SJCRH30 (cell line): ENCODE data around the gene SH3PXD2B. TPM values are rescaled to one million over a fixed set of nuclear protein-coding genes. Genes with fewer than 3 reads are reported as not detected.

Experiments used
- DNase-seq, 2 experiments: peaks; one replicate each; pipeline ENCODE4 v3.0.0-alpha.2; 2015 to 2020
- H3K27ac ChIP-seq: fragments of 250-450 bp; sonication (Bioruptor Pico); 2 replicates; pipeline ENCODE4 v1.5.1; 2020; ENCODE audit warnings: mild to moderate bottlenecking, moderate library complexity
- H3K27me3 ChIP-seq: fragments of 250-450 bp; sonication (Bioruptor Pico); 2 replicates; pipeline ENCODE4 v1.5.1; 2020; ENCODE audit warnings: mild to moderate bottlenecking, moderate library complexity
- H3K36me3 ChIP-seq: fragments of 250-450 bp; sonication (Bioruptor Pico); 2 replicates; pipeline ENCODE4 v1.5.1; 2020; ENCODE audit warnings: mild to moderate bottlenecking, moderate library complexity
- H3K4me1 ChIP-seq: fragments of 250-450 bp; sonication (Bioruptor Pico); 2 replicates; pipeline ENCODE4 v1.5.1; 2020; ENCODE audit warnings: mild to moderate bottlenecking, moderate library complexity
- H3K4me3 ChIP-seq: fragments of 250-450 bp; sonication (Bioruptor Pico); 2 replicates; pipeline ENCODE4 v1.5.1; 2020; ENCODE audit warnings: mild to moderate bottlenecking, moderate library complexity
- H3K9me3 ChIP-seq: fragments of 250-450 bp; sonication (Bioruptor Pico); replicated peaks from 2 replicates; pipeline ENCODE4 v1.5.1; 2020; ENCODE audit warnings: mild to moderate bottlenecking, moderate library complexity
- total RNA-seq: library from RNA; depleted of rRNA; stranded (reverse); fragments of >200 nt; shearing (Covaris generic); gene quantifications from 2 replicates; pipeline ENCODE4 v1.2.3, GENCODE V29; 2014; rRNA removed

The SH3PXD2B gene
- total RNA-seq = 16.4 and 16.9 TPM in 2 replicates

DNA sequence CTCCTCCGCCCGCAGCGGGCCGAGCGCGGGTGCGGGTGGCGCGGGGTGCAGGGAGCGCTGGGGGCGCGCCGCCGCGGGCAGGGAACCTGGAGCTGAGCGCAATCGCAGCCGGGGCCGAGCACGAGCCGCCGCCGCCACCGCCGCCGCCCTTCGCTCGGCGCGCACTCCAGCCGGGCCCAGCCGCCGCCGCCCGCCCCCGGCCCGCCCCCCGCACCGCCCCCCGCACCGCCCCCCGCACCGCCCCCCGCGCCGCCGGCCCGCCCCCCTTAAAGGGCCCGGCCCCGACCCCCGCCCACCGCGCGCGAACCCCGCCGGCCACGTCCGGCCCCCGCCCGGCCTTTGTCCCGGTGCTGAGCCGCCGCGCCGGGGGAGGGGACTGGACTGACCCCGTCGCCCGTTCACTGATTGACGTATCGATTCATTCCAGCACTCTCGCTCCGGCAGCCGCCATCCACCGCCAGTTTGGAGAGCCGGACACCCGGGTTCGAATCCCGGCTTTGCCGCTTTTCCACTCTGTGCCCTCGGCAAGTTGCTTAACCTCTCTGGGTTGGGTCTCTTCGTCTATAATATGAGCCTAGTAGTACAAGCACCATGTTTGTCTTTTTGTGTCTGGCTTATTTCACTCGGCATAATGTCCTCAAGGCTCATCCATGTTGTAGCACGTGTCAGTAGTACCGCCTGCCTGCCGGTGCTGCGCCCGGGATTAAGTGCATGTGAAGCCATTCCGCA lies at the start of gene SH3PXD2B:
Gene SH3PXD2B (minus strand): TSS at position 168 of the 729 bp plus-strand sequence. CDS start 173 bp downstream, outside the sequence.
- Histone ChIP-seq H3K4me1 (peaks cover 18% of the 10 kb centered on the region), H3K27ac (peak within 1 kb of the TSS; percentile 58), H3K27me3 (no peaks in the 10 kb centered on the region), H3K9me3 (no peaks in the 10 kb centered on the region), H3K4me3 (peak within 1 kb of the TSS; percentile 91), H3K36me3 (no peaks in the 10 kb centered on the region)
- peak; percentile 71 to 75 for DNase-seq

DNA sequence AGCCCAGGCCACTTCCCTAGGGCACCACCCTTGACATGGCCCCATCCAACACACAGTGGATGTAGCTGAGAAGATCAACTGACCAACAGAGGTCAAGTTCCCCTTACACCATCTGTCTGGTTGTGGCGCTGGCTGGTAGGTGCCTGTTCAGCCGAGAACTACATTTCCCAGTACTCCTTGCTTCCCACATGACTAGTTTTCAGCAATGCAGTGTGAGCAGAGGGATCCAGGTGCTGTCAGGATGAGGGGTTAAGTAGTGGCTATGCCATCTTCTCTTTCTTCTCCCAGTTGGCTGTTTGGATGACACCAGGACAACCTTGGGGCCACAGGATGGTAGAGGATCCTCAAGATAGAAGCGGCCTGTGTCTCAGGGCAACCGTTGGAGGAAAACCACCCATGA lies 48.6 kb upstream of the SH3PXD2B start:
- Histone ChIP-seq H3K36me3 (no peaks in the 10 kb centered on the region), H3K9me3 (no peaks in the 10 kb centered on the region), H3K27me3 (no peaks in the 10 kb centered on the region), H3K4me1 (peaks cover 9% of the 10 kb centered on the region), H3K4me3 (no peak overlapping the region), H3K27ac (no peak overlapping the region)
- DNase-seq = peak in 1 of 2 experiments; percentile 39

- Histone ChIP-seq H3K36me3 (no peaks in the 10 kb centered on the region), H3K9me3 (no peaks in the 10 kb centered on the region), H3K4me3 (no peak overlapping the region), H3K27me3 (no peaks in the 10 kb centered on the region), H3K4me1 (peaks cover 9% of the 10 kb centered on the region), H3K27ac (no peak overlapping the region)
- DNase-seq = no peak
Measured at GRCh38 chr5:172502410-172502809, 48.1 kb upstream of the SH3PXD2B start.

DNA sequence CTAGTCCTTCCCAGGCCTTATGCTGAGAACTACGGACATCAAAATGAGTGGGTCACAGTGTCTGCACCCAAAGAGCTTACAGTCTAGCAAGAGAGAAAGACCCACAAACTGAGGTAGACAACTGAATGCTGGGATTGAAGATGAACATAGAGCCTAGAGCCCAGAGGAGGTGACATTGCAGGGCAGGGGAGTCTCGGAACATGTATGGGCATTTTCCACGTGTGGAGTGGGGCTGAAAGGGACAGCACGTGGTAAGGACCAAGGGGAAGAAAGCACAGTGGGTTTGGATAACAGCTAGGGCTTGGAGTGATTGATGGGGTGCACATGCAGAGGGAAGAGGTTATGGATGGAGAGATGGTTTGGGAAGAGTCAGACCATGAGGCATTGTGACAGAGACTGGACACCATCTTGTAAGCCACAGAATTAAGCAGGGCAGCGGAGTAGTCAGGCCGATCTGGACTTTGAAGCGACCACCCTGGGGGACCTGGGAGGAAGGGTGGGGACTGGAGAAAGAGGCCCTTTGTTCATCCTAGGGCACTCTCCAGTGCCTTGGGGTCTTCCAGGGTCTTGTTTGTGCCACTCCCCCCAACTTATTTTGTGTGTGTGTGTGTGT lies 47.5 kb upstream of the SH3PXD2B start:
- peaks cover 13% of the 10 kb centered on the region for H3K4me1 ChIP-seq
- H3K27ac ChIP-seq = no peak overlapping the region
- no peaks in the 10 kb centered on the region for H3K36me3 ChIP-seq
- no peak for DNase-seq
- H3K9me3 ChIP-seq = no peaks in the 10 kb centered on the region
- H3K27me3 ChIP-seq = no peaks in the 10 kb centered on the region
- H3K4me3 ChIP-seq = no peak overlapping the region

DNA sequence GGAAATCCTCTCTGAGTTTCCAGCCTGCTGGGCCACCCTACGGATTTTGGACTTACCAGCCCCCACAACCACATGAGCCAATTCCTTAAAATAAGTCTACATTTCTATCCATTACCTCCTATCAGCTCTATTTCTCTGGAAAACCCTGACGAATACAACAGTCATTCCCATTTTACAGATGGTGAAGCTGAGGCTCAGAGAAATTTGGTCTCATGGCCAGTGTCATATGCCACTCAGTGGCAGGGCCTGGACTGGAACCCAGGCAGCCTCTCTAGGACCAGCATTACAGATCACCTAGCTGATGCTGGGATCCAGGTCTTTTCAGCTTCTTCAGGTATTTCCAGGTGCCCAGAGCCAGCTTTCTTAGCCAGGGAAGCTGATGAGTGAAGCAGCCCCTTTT lies 45.0 kb upstream of the SH3PXD2B start:
- Histone ChIP-seq H3K36me3 (no peaks in the 10 kb centered on the region), H3K27me3 (no peaks in the 10 kb centered on the region), H3K4me1 (peaks cover 4% of the 10 kb centered on the region; the same call in 1 of the 2 replicates), H3K9me3 (no peaks in the 10 kb centered on the region), H3K27ac (no peak overlapping the region), H3K4me3 (no peak overlapping the region)
- no peak for DNase-seq

DNA sequence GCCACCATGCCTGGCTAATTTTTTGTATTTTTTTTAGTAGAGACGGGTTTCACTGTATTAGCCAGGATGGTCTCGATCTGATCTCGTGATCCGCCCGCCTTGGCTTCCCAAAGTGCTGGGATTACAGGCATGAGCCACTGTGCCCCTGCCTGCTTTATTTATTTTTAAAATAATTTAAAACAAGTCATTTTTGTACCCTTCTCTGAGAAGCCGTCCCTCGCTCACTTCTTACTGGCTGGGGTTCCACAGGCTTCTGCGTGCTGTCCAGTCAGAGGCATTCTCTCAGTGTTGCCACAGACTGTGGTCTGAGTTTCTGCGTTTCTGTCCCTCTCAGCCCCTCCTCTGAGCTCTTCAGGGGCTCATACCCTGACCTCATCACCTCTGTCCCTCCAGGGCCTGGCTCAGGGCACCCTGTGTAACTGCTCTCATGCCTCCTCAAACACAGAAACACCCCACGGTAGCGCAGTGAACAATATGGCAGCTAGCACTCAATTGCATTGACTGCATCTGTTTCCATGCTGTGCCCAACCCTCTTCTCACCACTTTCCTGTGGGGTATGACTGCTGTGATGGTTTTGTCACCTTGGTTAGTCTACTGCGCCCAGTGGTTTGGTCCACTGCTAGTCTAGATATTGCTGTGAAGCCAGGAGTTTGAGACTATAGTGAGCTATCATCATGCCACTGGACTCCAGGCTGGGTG lies 44.3 kb upstream of the SH3PXD2B start:
- no peak overlapping the region for H3K27ac ChIP-seq

DNA sequence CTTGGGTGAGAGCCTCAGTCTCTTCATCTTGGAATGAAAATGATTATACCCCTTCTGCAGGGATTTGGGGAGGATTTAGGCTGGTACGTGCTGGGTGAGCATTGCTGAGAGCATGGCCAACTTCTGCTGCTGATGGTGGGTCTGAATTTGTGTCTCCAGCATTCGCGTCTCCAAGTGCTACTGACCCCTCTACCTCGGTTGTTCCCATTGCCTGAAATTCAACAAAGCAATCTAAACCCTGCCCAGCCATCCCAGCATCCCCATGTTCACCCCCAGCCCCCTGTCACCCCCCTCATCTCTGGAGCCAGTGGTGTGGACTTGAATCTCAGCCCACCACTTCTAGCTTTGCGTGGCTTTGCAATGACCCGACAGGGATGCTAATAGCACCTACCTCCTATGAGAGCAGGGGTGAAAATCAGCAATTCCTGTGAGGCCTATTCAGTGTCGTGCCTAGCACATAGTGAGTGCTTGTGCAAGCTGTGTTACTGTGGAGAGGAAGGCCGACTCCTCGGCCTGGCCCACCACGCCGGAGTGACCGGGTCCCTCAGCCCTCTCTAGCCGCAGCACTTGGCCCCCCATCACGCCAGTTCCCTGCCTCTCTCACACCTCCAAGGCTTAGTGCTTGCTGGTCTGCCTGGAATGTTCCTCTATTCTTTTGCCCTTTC lies 43.4 kb upstream of the SH3PXD2B start:
- H3K4me1 ChIP-seq = peaks cover 4% of the 10 kb centered on the region; the same call in 1 of the 2 replicates
- no peaks in the 10 kb centered on the region for H3K36me3 ChIP-seq
- no peak overlapping the region for H3K4me3 ChIP-seq
- no peaks in the 10 kb centered on the region for H3K9me3 ChIP-seq
- no peak overlapping the region for H3K27ac ChIP-seq
- no peaks in the 10 kb centered on the region for H3K27me3 ChIP-seq
- no peak for DNase-seq

More for the DNA sequence above, 44.3 kb upstream of the SH3PXD2B start:
- H3K4me3 ChIP-seq = no peak overlapping the region
- DNase-seq = no peak
- H3K9me3 ChIP-seq = no peaks in the 10 kb centered on the region
- peaks cover 4% of the 10 kb centered on the region; the same call in 1 of the 2 replicates for H3K4me1 ChIP-seq
- no peaks in the 10 kb centered on the region for H3K27me3 ChIP-seq
- no peaks in the 10 kb centered on the region for H3K36me3 ChIP-seq

DNA sequence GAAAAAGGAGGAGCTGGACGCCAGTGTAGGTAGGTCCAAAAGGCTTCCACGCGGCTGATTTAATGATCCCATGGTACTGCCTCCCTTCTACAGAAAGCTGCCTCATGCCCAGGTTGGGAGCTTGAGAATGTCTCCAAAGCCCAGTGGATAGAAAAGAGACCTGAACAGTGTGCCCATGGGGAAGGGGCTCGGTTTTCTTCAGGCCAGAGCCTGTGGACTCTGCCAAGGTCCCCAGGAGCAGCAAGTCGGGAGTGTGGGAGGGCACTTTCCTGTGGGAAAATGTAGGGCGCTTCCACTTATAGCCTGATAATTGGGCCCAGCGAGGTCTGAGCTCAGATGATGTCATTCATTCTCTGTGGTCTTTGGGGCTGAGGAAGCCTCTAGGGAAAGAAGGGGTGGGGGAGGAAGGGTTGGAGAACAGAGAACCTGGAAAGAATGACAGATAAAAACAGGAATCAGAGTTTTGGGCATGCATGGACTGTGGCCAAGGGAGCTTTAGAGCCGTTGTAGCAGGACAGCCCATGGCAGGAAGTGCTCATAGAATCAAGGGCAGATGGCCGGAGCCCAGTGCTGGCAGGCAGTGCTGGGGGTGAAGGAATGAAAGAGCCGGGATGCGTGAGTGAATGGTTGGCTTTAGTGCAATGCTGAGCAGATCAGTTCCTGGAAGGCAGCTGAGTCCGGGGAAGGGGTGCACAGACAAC lies 42.5 kb upstream of the SH3PXD2B start:
- H3K36me3 ChIP-seq = no peaks in the 10 kb centered on the region
- peak; percentile 62 to 70 for DNase-seq
- H3K4me1 ChIP-seq = peaks cover 4% of the 10 kb centered on the region; the same call in 1 of the 2 replicates
- H3K27me3 ChIP-seq = no peaks in the 10 kb centered on the region
- H3K27ac ChIP-seq = no peak overlapping the region
- no peaks in the 10 kb centered on the region for H3K9me3 ChIP-seq
- H3K4me3 ChIP-seq = no peak overlapping the region

- no peak overlapping the region for H3K27ac ChIP-seq
- H3K36me3 ChIP-seq = no peaks in the 10 kb centered on the region
- H3K4me3 ChIP-seq = no peak overlapping the region
- no peaks in the 10 kb centered on the region; the same call in 1 of the 2 replicates for H3K27me3 ChIP-seq
- no peak for DNase-seq
- no peaks in the 10 kb centered on the region for H3K9me3 ChIP-seq
- peaks cover 13% of the 10 kb centered on the region; the same call in 1 of the 2 replicates for H3K4me1 ChIP-seq
Measured at GRCh38 chr5:172494630-172495505, 40.5 kb upstream of the SH3PXD2B start.

DNA sequence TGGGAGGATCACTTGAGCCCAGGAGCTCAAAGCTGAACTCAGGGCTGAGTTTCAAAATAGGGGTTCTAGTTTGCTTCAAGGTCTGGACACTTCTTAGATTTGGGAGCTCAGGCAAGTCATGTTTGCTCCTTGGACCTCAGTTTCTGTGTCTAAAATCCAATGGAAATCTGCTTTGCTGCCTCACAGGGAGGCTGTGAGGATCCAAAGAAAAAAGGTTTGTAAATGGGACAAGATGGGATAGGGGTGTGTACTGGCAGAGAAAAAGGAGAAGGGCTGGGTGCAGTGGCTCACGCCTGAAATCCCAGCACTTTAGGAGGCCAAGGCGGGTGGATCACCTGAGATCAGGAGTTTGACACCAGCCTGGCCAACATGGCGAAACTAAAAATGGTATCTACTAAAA lies 39.6 kb upstream of the SH3PXD2B start:
- Histone ChIP-seq H3K9me3 (no peaks in the 10 kb centered on the region), H3K27ac (no peak overlapping the region), H3K36me3 (no peaks in the 10 kb centered on the region), H3K27me3 (no peaks in the 10 kb centered on the region; the same call in 1 of the 2 replicates), H3K4me3 (no peak overlapping the region), H3K4me1 (peaks cover 13% of the 10 kb centered on the region; the same call in 1 of the 2 replicates)
- DNase-seq = no peak

DNA sequence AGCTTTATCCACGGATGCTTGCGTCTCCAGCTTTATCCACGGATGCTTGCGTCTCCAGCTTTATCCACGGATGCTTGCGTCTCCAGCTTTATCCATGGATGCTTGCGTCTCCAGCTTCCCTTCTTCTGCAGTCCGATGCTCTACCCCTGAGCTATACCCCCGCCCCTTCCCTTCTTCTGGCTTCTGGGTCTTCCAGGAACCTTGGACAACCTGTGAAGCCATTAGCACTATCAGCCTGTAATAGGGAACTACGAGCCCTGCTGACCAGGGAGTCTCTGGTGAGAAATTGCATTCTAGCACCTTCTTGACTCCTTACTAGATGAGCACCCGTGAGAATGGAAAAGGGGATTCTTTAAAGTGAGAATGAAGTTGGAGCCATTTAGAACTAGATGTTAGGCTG lies 39.1 kb upstream of the SH3PXD2B start:
- no peak for DNase-seq
- no peak overlapping the region for H3K4me3 ChIP-seq
- H3K9me3 ChIP-seq = no peaks in the 10 kb centered on the region
- no peak overlapping the region for H3K27ac ChIP-seq
- H3K4me1 ChIP-seq = peaks cover 13% of the 10 kb centered on the region; the same call in 1 of the 2 replicates
- no peaks in the 10 kb centered on the region; the same call in 1 of the 2 replicates for H3K27me3 ChIP-seq
- no peaks in the 10 kb centered on the region for H3K36me3 ChIP-seq

DNA sequence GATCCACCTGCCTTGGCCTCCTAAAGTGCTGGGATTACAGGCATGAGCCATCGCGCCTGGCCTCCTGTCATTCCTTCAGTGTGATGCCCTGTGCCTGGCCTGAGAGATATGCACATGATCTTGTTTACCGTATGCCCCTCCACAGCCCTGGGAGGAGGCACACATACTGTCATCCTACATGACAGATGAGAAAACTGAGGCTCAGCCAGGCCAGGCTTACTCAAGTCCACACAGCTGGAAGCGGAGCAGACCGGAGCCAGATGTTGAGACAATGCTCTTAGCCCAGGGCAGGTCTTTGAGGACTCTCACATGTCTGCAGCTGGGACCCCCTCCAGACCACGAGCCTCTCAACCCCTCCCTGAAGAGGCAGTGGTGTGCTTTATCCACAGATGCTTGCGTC lies 38.7 kb upstream of the SH3PXD2B start:
- Histone ChIP-seq H3K27ac (no peak overlapping the region), H3K4me1 (peaks cover 13% of the 10 kb centered on the region; the same call in 1 of the 2 replicates), H3K36me3 (no peaks in the 10 kb centered on the region), H3K4me3 (no peak overlapping the region), H3K9me3 (no peaks in the 10 kb centered on the region), H3K27me3 (no peaks in the 10 kb centered on the region; the same call in 1 of the 2 replicates)
- DNase-seq = no peak

- Histone ChIP-seq H3K9me3 (no peaks in the 10 kb centered on the region), H3K36me3 (no peaks in the 10 kb centered on the region), H3K4me3 (no peak overlapping the region), H3K27me3 (no peaks in the 10 kb centered on the region; the same call in 1 of the 2 replicates), H3K27ac (no peak overlapping the region), H3K4me1 (peaks cover 11% of the 10 kb centered on the region; the same call in 1 of the 2 replicates)
- DNase-seq = no peak
Measured at GRCh38 chr5:172492097-172492840, 37.9 kb upstream of the SH3PXD2B start.
